Left lung (tissue), 10 donors: ENCODE data around the gene PALS1. TPM values are rescaled to one million over a fixed set of nuclear protein-coding genes. Genes with fewer than 3 reads are reported as not detected.

Experiments
- ATAC-seq: fragments of 200-7000 bp; cut with Tn5 transposase; one replicate; pipeline ENCODE4 v1.9.1; 2020; ENCODE audit warnings: moderate library complexity
- DNase-seq, 4 donors: peaks; one replicate each; pipeline ENCODE4 v3.0.0-alpha.2; 2013 to 2020
- H3K27ac ChIP-seq, 2 donors: fragments of 200-600 bp; sonication (generic) in 1 of 2; one replicate each; pipeline versions ENCODE4 v1.5.0 to v1.8.0; 2020 to 2021
- H3K27me3 ChIP-seq, 2 donors: fragments of 200-600 bp; sonication (generic) in 1 of 2; one replicate each; pipeline versions ENCODE4 v1.5.0 to v1.8.0; 2020 to 2021
- H3K36me3 ChIP-seq, 2 donors: fragments of 200-600 bp; sonication (generic) in 1 of 2; one replicate each; pipeline versions ENCODE4 v1.5.0 to v1.8.0; 2020 to 2021
- H3K4me1 ChIP-seq, 2 donors: fragments of 200-600 bp; one replicate each; pipeline ENCODE4 v1.8.0; 2021
- H3K4me3 ChIP-seq, 2 donors: fragments of 200-600 bp; sonication (generic) in 1 of 2; one replicate each; pipeline versions ENCODE4 v1.5.0 to v1.8.0; 2020 to 2021; ENCODE audit warnings: mild to moderate bottlenecking in 1 of 2
- H3K9me3 ChIP-seq, 2 donors: fragments of 200-600 bp; sonication (generic) in 1 of 2; one replicate each; pipeline versions ENCODE4 v1.5.0 to v1.8.0; 2020 to 2021
- CTCF ChIP-seq, 2 donors: fragments of 200-600 bp; sonication (generic) in 1 of 2; IDR thresholded peaks; one replicate each; pipeline versions ENCODE4 v1.5.0 to v1.8.0; 2021; ENCODE audit warnings: antibody characterized with exemption in 2 of 2
- intact Hi-C, 2 donors: fragments of 100-400 bp; cut with DNase I; formaldehyde crosslinking; loops; one replicate each; pipeline versions ENCODE4 v1.11.2 to v1.14.2; 2022
- polyA plus RNA-seq, 6 donors: library from polyadenylated mRNA; unstranded; fragments of 120-200 nt; gene quantifications; one replicate each; pipeline ENCODE4 v1.2.1, GENCODE V29; 2013; ENCODE audit not compliant: insufficient read length in 6 of 6
- total RNA-seq, 2 donors: library from RNA; stranded (reverse); fragmentation: NEBNext Ultra II Directional; extraction: Animal tissue kit (Norgen Biotek cat#: 25700); gene quantifications; one replicate each; pipeline ENCODE4 v1.2.1, GENCODE V29; 2021
- donor health status: DM: no; HTN: yes; CAD: no.
- donor health status: DM: no; HTN: no; CAD: no.

PALS1 gene
- total and polyA plus RNA-seq, 8 donors = 25.5 to 38.6 (median 29.7) TPM

GRCh38 chr14:67265131-67265530 lies 23.9 kb downstream of the PALS1 start:
- intact Hi-C loops = no loop called here
- no peak for TF ChIP-seq CTCF (IDR thresholded peaks at IDR 0.05)
- Histone ChIP-seq H3K36me3 (no peaks in the 10 kb centered on the region), H3K27ac (no peak overlapping the region), H3K4me1 (peaks cover 15 to 24% of the 10 kb centered on the region in 2 donors), H3K27me3 (no peaks in the 10 kb centered on the region), H3K4me3 (no peak overlapping the region), H3K9me3 (no peaks in the 10 kb centered on the region)
- DNase-seq = no peak
- ATAC-seq = no peak

GRCh38 chr14:67267576-67268328 lies 26.5 kb downstream of the PALS1 start:
- no peak for DNase-seq
- H3K4me3 ChIP-seq = no peak overlapping the region
- H3K36me3 ChIP-seq = peaks cover 0 to 3% of the 10 kb centered on the region in 2 donors
- ATAC-seq = no peak
- H3K27ac ChIP-seq = peak overlapping the region in 1 of 2 donors; percentile 70
- peaks cover 20 to 35% of the 10 kb centered on the region in 2 donors for H3K4me1 ChIP-seq
- TF ChIP-seq CTCF (IDR thresholded peaks at IDR 0.05) = no peak
- intact Hi-C loops = no loop called here
- no peaks in the 10 kb centered on the region for H3K9me3 ChIP-seq
- no peaks in the 10 kb centered on the region for H3K27me3 ChIP-seq

- DNase-seq (peak in 2 of 4 donors; percentile 45 to 63), ATAC-seq (no peak)
- Histone ChIP-seq H3K4me1 (peaks cover 17 to 35% of the 10 kb centered on the region in 2 donors), H3K4me3 (no peak overlapping the region), H3K9me3 (no peaks in the 10 kb centered on the region), H3K27me3 (no peaks in the 10 kb centered on the region), H3K27ac (peak overlapping the region; percentile 59 to 70), H3K36me3 (peaks cover 0 to 6% of the 10 kb centered on the region in 2 donors)
- no peak for TF ChIP-seq CTCF (IDR thresholded peaks at IDR 0.05)
- intact Hi-C loops = no loop called here
These were observed 27.4 kb downstream of the PALS1 start for GRCh38 chr14:67268426-67269150.

GRCh38 chr14:67269298-67270060 lies 28.2 kb downstream of the PALS1 start:
- Histone ChIP-seq H3K9me3 (no peaks in the 10 kb centered on the region), H3K4me3 (no peak overlapping the region), H3K36me3 (peaks cover 0 to 6% of the 10 kb centered on the region in 2 donors), H3K4me1 (peaks cover 14 to 35% of the 10 kb centered on the region in 2 donors), H3K27ac (peak overlapping the region; percentile 59 to 70), H3K27me3 (no peaks in the 10 kb centered on the region)
- DNase-seq (peak in 2 of 4 donors; percentile 86 to 90), ATAC-seq (peak; percentile 69)
- intact Hi-C loops = no loop called here
- no peak for TF ChIP-seq CTCF (IDR thresholded peaks at IDR 0.05)
